GM23248 (cell line): ENCODE measurements around the gene SH3PXD2A.

Experiments
- EZH2 ChIP-seq: fragments of 200-600 bp; sonication (generic); IDR thresholded peaks from 2 replicates; pipeline ENCODE4 v1.6.1; 2018; ENCODE audit warnings: antibody characterized with exemption, mild to moderate bottlenecking; ENCODE audit not compliant: insufficient read depth, poor library complexity, severe bottlenecking
- EZH2phosphoT487 ChIP-seq: fragments of 200-600 bp; sonication (generic); IDR thresholded peaks from 2 replicates; pipeline ENCODE4 v1.6.1; 2018; ENCODE audit warnings: antibody characterized with exemption, moderate library complexity, mild to moderate bottlenecking, low read depth; ENCODE audit not compliant: insufficient read depth

DNA sequence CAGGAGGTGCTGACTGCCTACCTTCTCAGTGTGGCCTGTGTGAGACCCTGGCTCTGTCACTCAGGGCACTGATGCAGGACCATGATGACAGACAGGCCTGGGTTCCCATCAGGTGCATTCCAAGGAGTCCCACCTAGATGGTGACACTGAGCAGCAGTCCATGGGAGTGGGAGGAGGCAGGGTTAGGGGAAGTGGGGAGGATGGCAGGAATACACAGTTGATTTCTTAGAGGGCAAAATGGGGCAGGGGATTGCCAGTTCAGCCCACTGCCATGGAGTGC lies 155.0 kb downstream of the SH3PXD2A start:
- TF ChIP-seq EZH2, result no peak
- no peak for TF ChIP-seq EZH2phosphoT487
